Measurements from ENCODE around the gene DENND5A. TPM values are rescaled to one million over a fixed set of nuclear protein-coding genes. Genes with fewer than 3 reads are reported as not detected.

The DENND5A gene
- total and polyA plus RNA-seq, 2 of the 8 experiments (the other 6 are each of a cell fraction or from before 2014, with no cell fraction given): 65.7 to 139 TPM

DNA sequence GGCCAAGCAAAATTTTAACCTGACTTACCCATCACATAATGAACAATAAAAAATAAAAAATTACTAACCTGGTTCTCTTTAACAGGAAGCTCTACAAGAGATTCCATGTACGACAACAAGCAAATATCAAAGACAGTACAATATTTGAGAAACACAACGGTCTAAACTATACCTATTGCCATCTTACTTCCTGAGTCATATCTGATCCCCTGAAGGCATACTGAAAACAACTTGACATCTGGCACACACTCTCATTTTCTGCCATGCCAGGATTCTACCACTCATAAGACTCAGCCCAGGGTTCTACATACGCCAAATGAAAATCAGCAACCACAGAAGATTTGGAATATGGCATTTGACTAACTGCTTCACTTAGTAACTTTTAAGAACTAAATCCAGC is 13.8 kb downstream of the DENND5A start:
- H3K23ac ChIP-seq (ENCODE audit: insufficient read length): no peak overlapping the region
- no peaks in the 10 kb centered on the region for H3K27me3 ChIP-seq (replicated peaks in 1 of 4; ENCODE audit: control insufficient read depth in 3 of 4, extremely low read depth in 1 of 4, insufficient read depth in 3 of 4, low read length in 3 of 4)
- FAIRE-seq: no peak
- H3K23me2 ChIP-seq (ENCODE audit: low read depth, low read length): no peaks in the 10 kb centered on the region
- peaks cover 0 to 3% (median 0%) of the 10 kb centered on the region in 4 experiments; a peak in 1 of 8 replicates for H3K36me3 ChIP-seq (ENCODE audit: control insufficient read depth in 2 of 4, insufficient read depth in 4 of 4, low read length in 3 of 4)
- no peak overlapping the region for H3K56ac ChIP-seq (replicated peaks; ENCODE audit: insufficient read length, low read depth, low read length)
- no peak for DNase-seq (ENCODE audit: low read depth in 1 of 2, low spot score in 2 of 2)
- H4K91ac ChIP-seq (replicated peaks; ENCODE audit: insufficient read length, low read length): no peak overlapping the region
- no peak overlapping the region for H2AFZ ChIP-seq (ENCODE audit: low read length)
- TF ChIP-seq NANOG (IDR thresholded peaks at IDR 0.05; ENCODE audit: insufficient read depth, low read depth, low read length, poor library complexity, severe bottlenecking): no peak
- no peak for TF ChIP-seq CTBP2 (IDR thresholded peaks at IDR 0.05; ENCODE audit: borderline replicate concordance, insufficient read depth, insufficient read length, low read length)
- no peak for TF ChIP-seq EP300 (IDR thresholded peaks at IDR 0.05; ENCODE audit: borderline replicate concordance in 1 of 2, low read depth in 2 of 2, low read length in 2 of 2)
- no peak for TF ChIP-seq HDAC2 (IDR thresholded peaks at IDR 0.05; ENCODE audit: borderline replicate concordance in 1 of 2, low read depth in 2 of 2, low read length in 2 of 2)
- H3K27ac ChIP-seq (ENCODE audit: low read depth, low read length): no peak overlapping the region
- H4K8ac ChIP-seq (ENCODE audit: extremely low read depth, insufficient read depth, low read length): no peak overlapping the region
- H2BK12ac ChIP-seq (ENCODE audit: low read depth, low read length): no peak overlapping the region
- H3K18ac ChIP-seq (ENCODE audit: extremely low read depth, low read length): no peak overlapping the region
- no peak overlapping the region for H3K4ac ChIP-seq (replicated peaks; ENCODE audit: insufficient read length, low read depth, low read length)
- no peaks in the 10 kb centered on the region for H3K4me1 ChIP-seq (replicated peaks in 1 of 4; ENCODE audit: control insufficient read depth in 3 of 4, insufficient read depth in 4 of 4, low read length in 3 of 4)
- H4K5ac ChIP-seq (ENCODE audit: insufficient read length, low read depth, low read length): no peak overlapping the region
- H4K20me1 ChIP-seq (replicated peaks in 1 of 2; ENCODE audit: control insufficient read depth in 1 of 2, insufficient read depth in 2 of 2, low read length in 2 of 2): peaks cover 2 to 6% of the 10 kb centered on the region in 2 experiments
- no peak overlapping the region for H3K4me3 ChIP-seq (ENCODE audit: extremely low read depth in 1 of 4, insufficient read depth in 2 of 4, low read depth in 3 of 4, low read length in 4 of 4)
- H3K9me3 ChIP-seq (ENCODE audit: insufficient read depth in 2 of 2, low read depth in 1 of 2, low read length in 1 of 2): no peaks in the 10 kb centered on the region
- H2BK120ac ChIP-seq (replicated peaks; ENCODE audit: low read depth, low read length): no peak overlapping the region
- no peak overlapping the region for H3K4me2 ChIP-seq (ENCODE audit: insufficient read depth in 1 of 2, low read depth in 2 of 2, low read length in 2 of 2)
- H2BK5ac ChIP-seq (ENCODE audit: low read depth, low read length): no peak overlapping the region
- WGBS, 2 experiments (ENCODE audit: extremely low coverage in 1 of 2, insufficient coverage in 1 of 2, insufficient read length in 1 of 2, insufficient replicate concordance in 2 of 2, low coverage in 1 of 2, low lambda C conversion rate in 2 of 2, missing lambda C conversion rate in 1 of 2): 96% methylated on average over 3 of the region's 3 CpGs; no CpG with 5 or more reads in 1 of the 2 experiments
- H2AK5ac ChIP-seq (ENCODE audit: low read depth, low read length): no peak overlapping the region
- no peak overlapping the region for H2BK15ac ChIP-seq (ENCODE audit: low read length)
- POLR2A ChIA-PET (ENCODE audit: partially characterized antibody): interaction anchor here (1.5 kb wide), 2 partner anchors 10 to 13 kb away, joined by 4 to 5 read pairs; no protein-coding TSS in a partner anchor
- H3K9ac ChIP-seq (replicated peaks in 1 of 4; ENCODE audit: extremely low read depth in 1 of 4, low read depth in 3 of 4, low read length in 3 of 4): no peak overlapping the region
- no peak overlapping the region for H3K14ac ChIP-seq (ENCODE audit: insufficient read length)
- H2BK20ac ChIP-seq (ENCODE audit: low read length): no peak overlapping the region
- H3K79me2 ChIP-seq (ENCODE audit: control insufficient read depth in 1 of 2, insufficient read depth in 2 of 2, low read length in 2 of 2): peaks cover 0 to 73% of the 10 kb centered on the region in 2 experiments; a peak in 2 of 4 replicates
- H3K79me1 ChIP-seq (ENCODE audit: low read depth, low read length): peaks cover 4% of the 10 kb centered on the region; the same call in 1 of the 2 replicates
- CTCF ChIA-PET (ENCODE audit: partially characterized antibody): interaction anchor here (0.9 to 1.4 kb wide), 4 partner anchors 10 to 58 kb away, joined by 3 to 5 read pairs (median 4); no protein-coding TSS in a partner anchor

All from H1 (cell line).